B cell (primary cell): ENCODE measurements around the gene PLSCR3.

ENCODE experiments used
- CTCF ChIP-seq: fragments of 200-600 bp; IDR thresholded peaks from one replicate; pipeline ENCODE4 v1.8.0; 2022; ENCODE audit warnings: antibody characterized with exemption, mild to moderate bottlenecking
- EZH2 ChIP-seq: IDR thresholded peaks from 2 replicates; pipeline ENCODE4 v1.6.1; 2012; ENCODE audit warnings: borderline replicate concordance, low read depth, mild to moderate bottlenecking, moderate library complexity, low read length; ENCODE audit not compliant: insufficient read depth, poor library complexity, severe bottlenecking

- no peak for TF ChIP-seq CTCF
- no peak for TF ChIP-seq EZH2
These were observed 31.4 kb upstream of the PLSCR3 start for GRCh38 chr17:7425756-7426155.
